H1 (cell line): ENCODE measurements around the gene CPLANE1. TPM values are rescaled to one million over a fixed set of nuclear protein-coding genes. Genes with fewer than 3 reads are reported as not detected.

Experiments
- CREB1 ChIP-seq: IDR thresholded peaks from 2 replicates; pipeline ENCODE4 v1.6.1; 2012; ENCODE audit warnings: inconsistent platforms
- NANOG ChIP-seq: IDR thresholded peaks from 2 replicates; pipeline ENCODE4 v1.6.1; 2011; ENCODE audit warnings: low read length, low read depth, mild to moderate bottlenecking, inconsistent platforms; ENCODE audit not compliant: insufficient read depth, poor library complexity, severe bottlenecking
- SP1 ChIP-seq: IDR thresholded peaks from 2 replicates; pipeline ENCODE4 v1.6.1; 2011; ENCODE audit warnings: low read depth, low read length
- SP4 ChIP-seq: IDR thresholded peaks from 2 replicates; pipeline ENCODE4 v1.6.1; 2012; ENCODE audit warnings: low read length, inconsistent platforms
- YY1 ChIP-seq: IDR thresholded peaks from 2 replicates; pipeline ENCODE4 v1.6.1; 2011; ENCODE audit warnings: low read depth, mild to moderate bottlenecking, low read length
- polyA plus RNA-seq, 7 experiments: library from polyadenylated mRNA; depleted of rRNA in 3 of 7; stranded (reverse) in 5 of 7; unstranded in 2 of 7; fragments of >200 nt in 5 of 7; fragments of 200-250 nt in 2 of 7; gene quantifications; 1 replicate in 5 of 7; 2 replicates in 1 of 7; 4 replicates in 1 of 7; pipeline versions ENCODE4 v1.2.1 to v1.2.3, GENCODE V29; 2011 to 2013; ENCODE audit warnings: missing spikeins in 2 of 7, mixed read lengths in 2 of 7
- total RNA-seq: library from RNA; stranded (reverse); fragmentation: NEBNext Ultra II Directional; extraction: Animal tissue kit (Norgen Biotek cat#: 25700); gene quantifications from 2 replicates; pipeline ENCODE4 v1.2.1, GENCODE V29; 2021
- TF ChIP-seq, protein P1 (sequence below): fragments of 300-600 bp; sonication (generic); IDR thresholded peaks from 2 replicates; pipeline ENCODE4 v1.7.1; 2012; ENCODE audit warnings: low read length, moderate library complexity, mild to moderate bottlenecking, inconsistent platforms; ENCODE audit not compliant: insufficient replicate concordance

The CPLANE1 gene
- total and polyA plus RNA-seq, 2 of the 8 experiments (the other 6 are each of a cell fraction or from before 2014, with no cell fraction given), result 2.2 to 8.8 TPM

DNA sequence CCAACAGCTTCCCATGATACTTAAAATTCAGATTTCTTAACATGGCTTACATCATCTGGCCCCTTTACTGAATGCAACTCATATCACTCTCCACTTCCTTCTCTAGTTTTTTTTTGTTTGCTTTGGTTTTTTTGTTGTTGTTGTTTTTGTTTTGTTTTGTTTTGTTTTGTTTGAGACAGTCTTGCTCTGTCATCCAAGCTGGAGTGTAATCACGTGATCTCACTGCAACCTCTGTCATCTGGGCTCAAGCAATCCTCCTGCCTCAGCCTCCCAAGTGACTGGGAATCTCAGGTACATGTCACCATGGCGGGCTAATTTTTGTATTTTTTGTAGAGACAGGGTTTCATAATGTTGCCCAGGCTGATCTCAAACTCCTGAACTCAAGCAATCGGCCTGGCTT is 41.4 kb downstream of the CPLANE1 start (continued):
- TF ChIP-seq, protein P1, sequence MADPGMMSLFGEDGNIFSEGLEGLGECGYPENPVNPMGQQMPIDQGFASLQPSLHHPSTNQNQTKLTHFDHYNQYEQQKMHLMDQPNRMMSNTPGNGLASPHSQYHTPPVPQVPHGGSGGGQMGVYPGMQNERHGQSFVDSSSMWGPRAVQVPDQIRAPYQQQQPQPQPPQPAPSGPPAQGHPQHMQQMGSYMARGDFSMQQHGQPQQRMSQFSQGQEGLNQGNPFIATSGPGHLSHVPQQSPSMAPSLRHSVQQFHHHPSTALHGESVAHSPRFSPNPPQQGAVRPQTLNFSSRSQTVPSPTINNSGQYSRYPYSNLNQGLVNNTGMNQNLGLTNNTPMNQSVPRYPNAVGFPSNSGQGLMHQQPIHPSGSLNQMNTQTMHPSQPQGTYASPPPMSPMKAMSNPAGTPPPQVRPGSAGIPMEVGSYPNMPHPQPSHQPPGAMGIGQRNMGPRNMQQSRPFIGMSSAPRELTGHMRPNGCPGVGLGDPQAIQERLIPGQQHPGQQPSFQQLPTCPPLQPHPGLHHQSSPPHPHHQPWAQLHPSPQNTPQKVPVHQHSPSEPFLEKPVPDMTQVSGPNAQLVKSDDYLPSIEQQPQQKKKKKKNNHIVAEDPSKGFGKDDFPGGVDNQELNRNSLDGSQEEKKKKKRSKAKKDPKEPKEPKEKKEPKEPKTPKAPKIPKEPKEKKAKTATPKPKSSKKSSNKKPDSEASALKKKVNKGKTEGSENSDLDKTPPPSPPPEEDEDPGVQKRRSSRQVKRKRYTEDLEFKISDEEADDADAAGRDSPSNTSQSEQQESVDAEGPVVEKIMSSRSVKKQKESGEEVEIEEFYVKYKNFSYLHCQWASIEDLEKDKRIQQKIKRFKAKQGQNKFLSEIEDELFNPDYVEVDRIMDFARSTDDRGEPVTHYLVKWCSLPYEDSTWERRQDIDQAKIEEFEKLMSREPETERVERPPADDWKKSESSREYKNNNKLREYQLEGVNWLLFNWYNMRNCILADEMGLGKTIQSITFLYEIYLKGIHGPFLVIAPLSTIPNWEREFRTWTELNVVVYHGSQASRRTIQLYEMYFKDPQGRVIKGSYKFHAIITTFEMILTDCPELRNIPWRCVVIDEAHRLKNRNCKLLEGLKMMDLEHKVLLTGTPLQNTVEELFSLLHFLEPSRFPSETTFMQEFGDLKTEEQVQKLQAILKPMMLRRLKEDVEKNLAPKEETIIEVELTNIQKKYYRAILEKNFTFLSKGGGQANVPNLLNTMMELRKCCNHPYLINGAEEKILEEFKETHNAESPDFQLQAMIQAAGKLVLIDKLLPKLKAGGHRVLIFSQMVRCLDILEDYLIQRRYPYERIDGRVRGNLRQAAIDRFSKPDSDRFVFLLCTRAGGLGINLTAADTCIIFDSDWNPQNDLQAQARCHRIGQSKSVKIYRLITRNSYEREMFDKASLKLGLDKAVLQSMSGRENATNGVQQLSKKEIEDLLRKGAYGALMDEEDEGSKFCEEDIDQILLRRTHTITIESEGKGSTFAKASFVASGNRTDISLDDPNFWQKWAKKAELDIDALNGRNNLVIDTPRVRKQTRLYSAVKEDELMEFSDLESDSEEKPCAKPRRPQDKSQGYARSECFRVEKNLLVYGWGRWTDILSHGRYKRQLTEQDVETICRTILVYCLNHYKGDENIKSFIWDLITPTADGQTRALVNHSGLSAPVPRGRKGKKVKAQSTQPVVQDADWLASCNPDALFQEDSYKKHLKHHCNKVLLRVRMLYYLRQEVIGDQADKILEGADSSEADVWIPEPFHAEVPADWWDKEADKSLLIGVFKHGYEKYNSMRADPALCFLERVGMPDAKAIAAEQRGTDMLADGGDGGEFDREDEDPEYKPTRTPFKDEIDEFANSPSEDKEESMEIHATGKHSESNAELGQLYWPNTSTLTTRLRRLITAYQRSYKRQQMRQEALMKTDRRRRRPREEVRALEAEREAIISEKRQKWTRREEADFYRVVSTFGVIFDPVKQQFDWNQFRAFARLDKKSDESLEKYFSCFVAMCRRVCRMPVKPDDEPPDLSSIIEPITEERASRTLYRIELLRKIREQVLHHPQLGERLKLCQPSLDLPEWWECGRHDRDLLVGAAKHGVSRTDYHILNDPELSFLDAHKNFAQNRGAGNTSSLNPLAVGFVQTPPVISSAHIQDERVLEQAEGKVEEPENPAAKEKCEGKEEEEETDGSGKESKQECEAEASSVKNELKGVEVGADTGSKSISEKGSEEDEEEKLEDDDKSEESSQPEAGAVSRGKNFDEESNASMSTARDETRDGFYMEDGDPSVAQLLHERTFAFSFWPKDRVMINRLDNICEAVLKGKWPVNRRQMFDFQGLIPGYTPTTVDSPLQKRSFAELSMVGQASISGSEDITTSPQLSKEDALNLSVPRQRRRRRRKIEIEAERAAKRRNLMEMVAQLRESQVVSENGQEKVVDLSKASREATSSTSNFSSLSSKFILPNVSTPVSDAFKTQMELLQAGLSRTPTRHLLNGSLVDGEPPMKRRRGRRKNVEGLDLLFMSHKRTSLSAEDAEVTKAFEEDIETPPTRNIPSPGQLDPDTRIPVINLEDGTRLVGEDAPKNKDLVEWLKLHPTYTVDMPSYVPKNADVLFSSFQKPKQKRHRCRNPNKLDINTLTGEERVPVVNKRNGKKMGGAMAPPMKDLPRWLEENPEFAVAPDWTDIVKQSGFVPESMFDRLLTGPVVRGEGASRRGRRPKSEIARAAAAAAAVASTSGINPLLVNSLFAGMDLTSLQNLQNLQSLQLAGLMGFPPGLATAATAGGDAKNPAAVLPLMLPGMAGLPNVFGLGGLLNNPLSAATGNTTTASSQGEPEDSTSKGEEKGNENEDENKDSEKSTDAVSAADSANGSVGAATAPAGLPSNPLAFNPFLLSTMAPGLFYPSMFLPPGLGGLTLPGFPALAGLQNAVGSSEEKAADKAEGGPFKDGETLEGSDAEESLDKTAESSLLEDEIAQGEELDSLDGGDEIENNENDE, result no peak
- no peak for TF ChIP-seq SP4
- TF ChIP-seq CREB1, result no peak
- no peak for TF ChIP-seq SP1
- TF ChIP-seq YY1, result no peak
- no peak for TF ChIP-seq NANOG
